OCI-LY3 (cell line): ENCODE results near the gene MYPN.

Experiments used
- H2AFZ ChIP-seq: fragments of 200-600, 300-600 bp; shearing (Covaris generic); 2 replicates; pipeline ENCODE4 v1.6.0; 2014; ENCODE audit warnings: antibody characterized with exemption, low read depth, low read length
- H3K27ac ChIP-seq: fragments of 200-600, 300-600 bp; sonication (generic); 2 replicates; pipeline ENCODE4 v1.5.1; 2014; ENCODE audit warnings: mild to moderate bottlenecking, low read length, moderate library complexity, mixed read lengths
- H3K27me3 ChIP-seq: fragments of 200-600, 300-600 bp; sonication (generic); 2 replicates; pipeline ENCODE4 v1.6.1; 2014; ENCODE audit warnings: low read depth, low read length, mixed read lengths
- H3K36me3 ChIP-seq: fragments of 200-600, 300-600 bp; sonication (generic); replicated peaks from 2 replicates; pipeline ENCODE3; 2014; ENCODE audit warnings: low read depth, low read length, mixed read lengths
- H3K4me1 ChIP-seq: fragments of 300-600, 200-600 bp; sonication (generic); 2 replicates; pipeline ENCODE4 v1.6.1; 2014; ENCODE audit warnings: low read length, mixed read lengths
- H3K4me2 ChIP-seq: fragments of 200-600, 300-600 bp; sonication (generic); 2 replicates; pipeline ENCODE4 v1.6.1; 2014; ENCODE audit warnings: low read length, mixed read lengths
- H3K4me3 ChIP-seq: fragments of 300-600, 200-600 bp; sonication (generic); 2 replicates; pipeline ENCODE4 v1.5.1; 2014; ENCODE audit warnings: antibody characterized with exemption, mild to moderate bottlenecking, low read length, moderate library complexity
- H3K79me2 ChIP-seq: fragments of 300-600, 200-600 bp; shearing (Covaris generic); 2 replicates; pipeline ENCODE4 v1.6.1; 2014; ENCODE audit warnings: mild to moderate bottlenecking, low read length, mixed read lengths
- H3K9ac ChIP-seq: fragments of 300-600, 200-600 bp; shearing (Covaris generic); 2 replicates; pipeline ENCODE4 v1.6.0; 2014; ENCODE audit warnings: mild to moderate bottlenecking, low read length, moderate library complexity
- H3K9me3 ChIP-seq: fragments of 200-600, 300-600 bp; shearing (Covaris generic); 2 replicates; pipeline ENCODE4 v1.6.1; 2014; ENCODE audit warnings: low read length, mixed read lengths; ENCODE audit not compliant: insufficient read depth
- H4K20me1 ChIP-seq: fragments of 200-600, 300-600 bp; sonication (generic); 2 replicates; pipeline ENCODE4 v1.6.1; 2016; ENCODE audit warnings: low read length, mixed read lengths; ENCODE audit not compliant: insufficient read depth
- EZH2phosphoT487 ChIP-seq: fragments of 200-600 bp; shearing (Covaris generic); IDR thresholded peaks from 2 replicates; pipeline ENCODE4 v1.6.1; 2018; ENCODE audit warnings: antibody characterized with exemption, mixed run types, low read depth
- TF ChIP-seq, protein P1 (sequence below): fragments of 200-600, 300-600 bp; sonication (generic); IDR thresholded peaks from 2 replicates; pipeline ENCODE4 v1.5.1; 2014; ENCODE audit warnings: antibody characterized with exemption, low read length, low read depth

MYPN gene

DNA sequence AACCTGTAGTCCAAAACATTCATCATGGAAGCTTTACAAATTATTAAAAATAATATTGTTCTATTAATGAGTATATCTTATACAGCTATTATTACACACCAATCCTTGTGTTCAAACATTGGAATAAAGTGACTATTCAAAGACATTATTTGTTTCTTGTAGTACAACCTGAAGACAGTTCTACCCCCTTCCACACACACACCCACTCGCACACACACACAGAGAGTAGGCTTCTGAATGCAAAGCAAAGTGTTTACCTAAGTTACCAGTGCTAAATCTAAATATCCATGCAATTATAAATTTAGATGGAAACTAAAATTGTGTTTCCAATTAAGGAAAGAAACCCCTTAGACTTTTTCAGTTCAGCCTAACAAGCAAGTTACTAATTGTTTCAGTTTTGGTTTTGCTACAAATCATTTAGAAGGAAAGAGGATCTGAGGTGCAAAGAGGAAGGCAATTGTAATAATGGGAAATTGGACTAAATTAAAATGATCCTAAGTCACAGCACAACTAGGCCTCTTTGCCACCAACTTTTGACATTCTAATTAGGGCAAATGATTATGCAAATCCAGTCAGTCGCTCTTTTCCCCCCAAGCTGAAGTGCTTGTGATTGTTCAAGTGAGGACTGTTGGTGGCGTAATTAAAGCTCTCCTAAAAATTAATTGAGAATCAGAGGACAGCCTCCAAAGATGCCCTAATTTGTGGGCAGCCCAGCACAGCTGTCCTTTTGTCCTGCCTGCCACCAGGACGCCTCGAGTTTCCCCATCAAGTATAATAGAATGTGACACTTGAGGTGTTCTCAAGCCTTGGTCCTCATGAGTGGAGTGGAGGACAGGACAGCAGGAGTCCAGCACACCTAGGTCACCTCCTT is 142.6 kb downstream of the MYPN start:
- Histone ChIP-seq H3K4me2 (peak overlapping the region; percentile 65), H3K4me3 (peak overlapping the region; percentile 47), H3K27me3 (no peaks in the 10 kb centered on the region), H3K36me3 (no peaks in the 10 kb centered on the region), H3K9ac (peak overlapping the region; percentile 46; the same call in 1 of the 2 replicates), H2AFZ (no peak overlapping the region), H3K27ac (peak overlapping the region; percentile 63), H4K20me1 (no peaks in the 10 kb centered on the region), H3K79me2 (no peaks in the 10 kb centered on the region), H3K9me3 (no peaks in the 10 kb centered on the region), H3K4me1 (peaks cover 20% of the 10 kb centered on the region)
- TF ChIP-seq, protein P1, sequence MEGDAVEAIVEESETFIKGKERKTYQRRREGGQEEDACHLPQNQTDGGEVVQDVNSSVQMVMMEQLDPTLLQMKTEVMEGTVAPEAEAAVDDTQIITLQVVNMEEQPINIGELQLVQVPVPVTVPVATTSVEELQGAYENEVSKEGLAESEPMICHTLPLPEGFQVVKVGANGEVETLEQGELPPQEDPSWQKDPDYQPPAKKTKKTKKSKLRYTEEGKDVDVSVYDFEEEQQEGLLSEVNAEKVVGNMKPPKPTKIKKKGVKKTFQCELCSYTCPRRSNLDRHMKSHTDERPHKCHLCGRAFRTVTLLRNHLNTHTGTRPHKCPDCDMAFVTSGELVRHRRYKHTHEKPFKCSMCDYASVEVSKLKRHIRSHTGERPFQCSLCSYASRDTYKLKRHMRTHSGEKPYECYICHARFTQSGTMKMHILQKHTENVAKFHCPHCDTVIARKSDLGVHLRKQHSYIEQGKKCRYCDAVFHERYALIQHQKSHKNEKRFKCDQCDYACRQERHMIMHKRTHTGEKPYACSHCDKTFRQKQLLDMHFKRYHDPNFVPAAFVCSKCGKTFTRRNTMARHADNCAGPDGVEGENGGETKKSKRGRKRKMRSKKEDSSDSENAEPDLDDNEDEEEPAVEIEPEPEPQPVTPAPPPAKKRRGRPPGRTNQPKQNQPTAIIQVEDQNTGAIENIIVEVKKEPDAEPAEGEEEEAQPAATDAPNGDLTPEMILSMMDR, result no peak
- no peak for TF ChIP-seq EZH2phosphoT487

DNA sequence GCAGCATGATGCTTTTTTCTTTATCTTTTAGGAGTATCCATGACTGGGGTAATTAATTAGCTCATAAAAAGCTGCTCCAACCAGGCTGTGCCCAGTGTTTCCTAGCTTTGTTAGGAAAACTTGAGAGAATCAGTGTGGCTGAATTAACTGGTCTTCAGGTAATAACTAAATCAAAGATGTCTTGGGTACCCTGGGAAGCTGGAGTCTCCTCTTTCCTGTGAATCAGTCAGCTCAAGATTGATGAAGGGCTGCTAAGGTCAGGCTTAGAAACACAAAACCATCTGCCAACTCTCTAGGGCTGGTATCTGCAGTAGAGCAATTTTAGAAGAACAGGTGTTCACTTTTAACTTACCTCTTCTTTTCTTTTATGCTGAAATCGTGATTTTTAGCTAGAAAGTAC is 144.1 kb downstream of the MYPN start:
- no peak for TF ChIP-seq EZH2phosphoT487
- TF ChIP-seq, protein P1, result no peak
- H3K79me2 ChIP-seq, result no peaks in the 10 kb centered on the region
- no peak overlapping the region for H2AFZ ChIP-seq
- H3K36me3 ChIP-seq, result no peaks in the 10 kb centered on the region
- H3K4me2 ChIP-seq, result no peak overlapping the region
- H3K9me3 ChIP-seq, result no peaks in the 10 kb centered on the region
- no peak overlapping the region for H3K9ac ChIP-seq
- no peak overlapping the region for H3K4me3 ChIP-seq
- no peaks in the 10 kb centered on the region for H3K27me3 ChIP-seq
- no peak overlapping the region for H3K27ac ChIP-seq
- peaks cover 20% of the 10 kb centered on the region for H3K4me1 ChIP-seq
- no peaks in the 10 kb centered on the region for H4K20me1 ChIP-seq

DNA sequence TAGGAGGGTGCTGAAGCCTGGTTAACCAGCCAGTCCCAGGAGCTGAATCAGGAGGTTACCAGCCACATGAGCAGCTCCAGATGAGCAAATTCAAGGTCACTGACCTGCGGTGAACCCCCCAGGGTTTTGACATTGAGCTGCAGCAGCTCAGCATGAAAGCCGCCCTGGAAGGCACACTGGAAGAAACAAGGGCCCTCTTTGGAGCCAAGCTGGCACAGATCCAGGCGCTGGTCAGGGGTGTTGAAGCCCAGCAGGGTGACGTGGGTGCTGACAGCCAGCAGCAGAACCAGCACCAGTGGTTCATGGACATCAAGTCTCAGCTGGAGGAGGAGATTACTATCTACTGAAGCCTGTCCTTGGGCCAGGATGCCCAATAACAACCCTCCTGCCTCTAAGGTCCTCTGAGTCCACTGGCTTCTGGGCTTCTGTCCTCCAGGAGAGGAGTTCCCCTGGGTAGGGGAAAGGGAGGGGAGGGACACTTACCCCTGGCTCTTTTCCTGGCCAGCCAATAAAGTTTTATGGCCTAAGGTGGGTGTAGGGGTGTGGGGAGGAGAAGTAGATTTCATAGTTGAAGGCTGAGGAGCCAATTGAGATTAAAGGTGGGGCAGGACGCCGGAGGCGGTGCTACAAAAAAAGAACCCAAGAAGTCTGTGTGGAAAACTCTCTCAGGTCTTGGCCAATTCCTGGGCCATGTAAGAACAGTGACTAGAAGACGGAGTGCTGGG is 152.0 kb downstream of the MYPN start:
- H3K4me1 ChIP-seq, result no peaks in the 10 kb centered on the region
- H3K9ac ChIP-seq, result no peak overlapping the region
- no peak overlapping the region for H3K4me3 ChIP-seq
- H3K4me2 ChIP-seq, result no peak overlapping the region
- H3K27me3 ChIP-seq, result no peaks in the 10 kb centered on the region
- H2AFZ ChIP-seq, result no peak overlapping the region
- no peaks in the 10 kb centered on the region for H3K36me3 ChIP-seq
- TF ChIP-seq, protein P1, result no peak
- TF ChIP-seq EZH2phosphoT487, result no peak
- no peaks in the 10 kb centered on the region for H4K20me1 ChIP-seq
- no peaks in the 10 kb centered on the region for H3K9me3 ChIP-seq
- H3K27ac ChIP-seq, result no peak overlapping the region
- H3K79me2 ChIP-seq, result no peaks in the 10 kb centered on the region
